Calu3 (cell line): ENCODE data around the gene ZNF444. TPM values are rescaled to one million over a fixed set of nuclear protein-coding genes. Genes with fewer than 3 reads are reported as not detected.
"Not testable (repeated sequence)": the region's sequence is repeated elsewhere in the genome, so short reads cannot be mapped to it uniquely, and the experiment has no call there.

Experiments used
- BruUV-seq: library from RNA; stranded (reverse); fragments of 400-500 nt; replicated peaks from 2 replicates; lab custom pipeline; 2021; lab: Mats Ljungman, UMichigan
- CTCF ChIA-PET: fragments of 300-600 bp; sonication (Branson Sonifier 250); formaldehyde crosslinking; loops from one replicate; lab custom pipeline; 2022; ENCODE audit warnings: antibody characterized with exemption; lab: Charles Lee
- DNase-seq: peaks from one replicate; pipeline ENCODE4 v3.0.0; 2022
- H3K27ac Mint-ChIP-seq: one replicate; pipeline ENCODE4 v1.8.0; 2022; ENCODE audit warnings: mixed read lengths; ENCODE audit not compliant: unreplicated experiment
- H3K27me3 Mint-ChIP-seq: one replicate; pipeline ENCODE4 v1.8.0; 2022; ENCODE audit warnings: mixed read lengths; ENCODE audit not compliant: unreplicated experiment
- H3K36me3 Mint-ChIP-seq: one replicate; pipeline ENCODE4 v1.8.0; 2022; ENCODE audit warnings: mild to moderate bottlenecking, moderate library complexity, mixed read lengths; ENCODE audit not compliant: insufficient read depth, unreplicated experiment
- H3K4me1 Mint-ChIP-seq: one replicate; pipeline ENCODE4 v1.8.0; 2022; ENCODE audit warnings: mild to moderate bottlenecking, low read depth, mixed read lengths; ENCODE audit not compliant: unreplicated experiment
- H3K4me3 Mint-ChIP-seq: one replicate; pipeline ENCODE4 v1.8.0; 2022; ENCODE audit warnings: mild to moderate bottlenecking, low read depth, moderate library complexity, mixed read lengths; ENCODE audit not compliant: unreplicated experiment
- H3K9me3 Mint-ChIP-seq: one replicate; pipeline ENCODE4 v1.8.0; 2022; ENCODE audit warnings: low read depth, mixed read lengths; ENCODE audit not compliant: unreplicated experiment
- CTCF ChIP-seq: fragments of 200-600 bp; IDR thresholded peaks from one replicate; pipeline ENCODE4 v1.8.0; 2022; ENCODE audit warnings: antibody characterized with exemption; ENCODE audit not compliant: unreplicated experiment
- intact Hi-C: fragments of 100-400 bp; cut with micrococcal nuclease; formaldehyde crosslinking; loops from one replicate; pipeline ENCODE4 v1.10.0; 2022; ENCODE audit not compliant: unreplicated experiment
- total RNA-seq: library from RNA; stranded (reverse); gene quantifications from 2 replicates; pipeline ENCODE4 v1.2.3, GENCODE V29; 2022

ZNF444 gene
- total RNA-seq, 1 experiment from 2014 or later = 78.6 TPM

GRCh38 chr19:56147307-56147706, 6.2 kb downstream of the ZNF444 start:
- Mint-ChIP-seq H3K27me3 (no peaks in the 10 kb centered on the region), H3K27ac (no peak overlapping the region), H3K36me3 (peaks cover 49% of the 10 kb centered on the region), H3K4me1 (peaks cover 16% of the 10 kb centered on the region), H3K9me3 (no peaks in the 10 kb centered on the region), H3K4me3 (no peak overlapping the region)
- intact Hi-C loops = no loop called here
- DNase-seq = no peak
- CTCF ChIA-PET = no interaction called here
- no TSS peak for BruUV-seq
- no peak for TF ChIP-seq CTCF

GRCh38 chr19:56148096-56148495, 7.0 kb downstream of the ZNF444 start:
- DNase-seq = no peak
- Mint-ChIP-seq H3K27me3 (no peaks in the 10 kb centered on the region), H3K36me3 (peaks cover 46% of the 10 kb centered on the region), H3K27ac (no peak overlapping the region), H3K4me3 (no peak overlapping the region), H3K4me1 (peaks cover 9% of the 10 kb centered on the region), H3K9me3 (no peaks in the 10 kb centered on the region)
- intact Hi-C loops = no loop called here
- BruUV-seq = no TSS peak
- TF ChIP-seq CTCF = no peak
- CTCF ChIA-PET = interaction anchor here (0.6 kb wide), 1 partner anchor 10 kb away, joined by 4 read pairs; no protein-coding TSS in a partner anchor

GRCh38 chr19:56148955-56149655, 8.0 kb downstream of the ZNF444 start:
- H3K27ac Mint-ChIP-seq, DNase-seq, H3K4me1 Mint-ChIP-seq, BruUV-seq, intact Hi-C loops, H3K27me3 Mint-ChIP-seq, H3K4me3 Mint-ChIP-seq, H3K9me3 Mint-ChIP-seq: not testable (repeated sequence)
- peaks cover 44% of the 10 kb centered on the region for H3K36me3 Mint-ChIP-seq
- CTCF ChIA-PET = interaction anchor here (0.6 kb wide), 1 partner anchor 9 kb away, joined by 4 read pairs; no protein-coding TSS in a partner anchor

GRCh38 chr19:56149656-56150038, 8.6 kb downstream of the ZNF444 start:
- no peak for TF ChIP-seq CTCF
- Mint-ChIP-seq H3K27me3 (no peaks in the 10 kb centered on the region), H3K36me3 (peaks cover 41% of the 10 kb centered on the region), H3K4me1 (no peaks in the 10 kb centered on the region), H3K4me3 (no peak overlapping the region), H3K9me3 (no peaks in the 10 kb centered on the region), H3K27ac (no peak overlapping the region)
- intact Hi-C loops = no loop called here
- no TSS peak for BruUV-seq
- CTCF ChIA-PET = no interaction called here
- DNase-seq = no peak

- no peak for DNase-seq
- Mint-ChIP-seq H3K9me3 (no peaks in the 10 kb centered on the region), H3K27me3 (no peaks in the 10 kb centered on the region), H3K4me3 (no peak overlapping the region), H3K4me1 (no peaks in the 10 kb centered on the region), H3K36me3 (peaks cover 41% of the 10 kb centered on the region), H3K27ac (no peak overlapping the region)
- TF ChIP-seq CTCF = no peak
- intact Hi-C loops = no loop called here
- no TSS peak for BruUV-seq
- CTCF ChIA-PET = no interaction called here
Observed at GRCh38 chr19:56150358-56150757, 9.3 kb downstream of the ZNF444 start.
